DMS79 (cell line): ENCODE measurements around the gene ZNF593OS.

Experiments
- DNase-seq: peaks from one replicate; lab custom pipeline; 2025; lab: John Stamatoyannopoulos, UW

ZNF593OS gene

GRCh38 chr1:26171084-26172072 is at the start of gene ZNF593OS:
TSS of gene ZNF593OS (minus strand) at chr1:26171832. CDS start at chr1:26171661, 171 bp downstream.
- DNase-seq: no peak

GRCh38 chr1:26221094-26221493 is 49.5 kb upstream of the ZNF593OS start:
- no peak for DNase-seq

GRCh38 chr1:26220199-26220912 is 48.7 kb upstream of the ZNF593OS start:
- DNase-seq: no peak

- peak; percentile 33 for DNase-seq
Observed at GRCh38 chr1:26218906-26219494, 47.4 kb upstream of the ZNF593OS start.

- DNase-seq: no peak
Observed at GRCh38 chr1:26215246-26215645, 43.6 kb upstream of the ZNF593OS start.

GRCh38 chr1:26213335-26213905 is 41.8 kb upstream of the ZNF593OS start:
- DNase-seq: no peak

GRCh38 chr1:26212726-26213125 is 41.1 kb upstream of the ZNF593OS start:
- DNase-seq: no peak

GRCh38 chr1:26210147-26210870 is 38.7 kb upstream of the ZNF593OS start:
- DNase-seq: no peak

- no peak for DNase-seq
Observed at GRCh38 chr1:26203642-26204318, 32.1 kb upstream of the ZNF593OS start.

- no peak for DNase-seq
Observed at GRCh38 chr1:26200413-26200812, 28.8 kb upstream of the ZNF593OS start.

GRCh38 chr1:26197813-26198212 is 26.2 kb upstream of the ZNF593OS start:
- no peak for DNase-seq

- no peak for DNase-seq
Observed at GRCh38 chr1:26197301-26197700, 25.7 kb upstream of the ZNF593OS start.

GRCh38 chr1:26195805-26196204 is 24.2 kb upstream of the ZNF593OS start:
- DNase-seq: no peak

GRCh38 chr1:26191739-26192138 is 20.1 kb upstream of the ZNF593OS start:
- no peak for DNase-seq

GRCh38 chr1:26190373-26190987 is 18.8 kb upstream of the ZNF593OS start, which contains the start of gene CATSPER4:
TSS of gene CATSPER4 (plus strand) at chr1:26190602. CDS start at chr1:26190628, 26 bp downstream.
- no peak for DNase-seq

- no peak for DNase-seq
Observed at GRCh38 chr1:26189751-26190275, 18.2 kb upstream of the ZNF593OS start.

GRCh38 chr1:26189331-26189730 is 17.7 kb upstream of the ZNF593OS start:
- no peak for DNase-seq

- DNase-seq: no peak
Observed at GRCh38 chr1:26188477-26188876, 16.8 kb upstream of the ZNF593OS start.

- no peak for DNase-seq
Observed at GRCh38 chr1:26187882-26188281, 16.2 kb upstream of the ZNF593OS start.

- DNase-seq: no peak
Observed at GRCh38 chr1:26184883-26185282, 13.3 kb upstream of the ZNF593OS start.
